Hepatocyte (in vitro differentiated cells): Measurements from ENCODE around the gene SBF2.

ENCODE experiments used
- EZH2 ChIP-seq: fragments of 200-600 bp; sonication (generic); IDR thresholded peaks from 2 replicates; pipeline ENCODE4 v1.6.1; 2016; ENCODE audit warnings: antibody characterized with exemption, mild to moderate bottlenecking, borderline replicate concordance
- EZH2phosphoT487 ChIP-seq: fragments of 200-600 bp; sonication (generic); IDR thresholded peaks from one replicate; pipeline ENCODE4 v1.6.1; 2018; ENCODE audit warnings: antibody characterized with exemption, mild to moderate bottlenecking, low read depth, moderate library complexity; ENCODE audit not compliant: unreplicated experiment, severe bottlenecking
- TF ChIP-seq, protein P1 (sequence below): fragments of 200-600 bp; sonication (generic); IDR thresholded peaks from 2 replicates; pipeline ENCODE4 v1.5.1; 2016; ENCODE audit warnings: antibody characterized with exemption, mild to moderate bottlenecking; ENCODE audit not compliant: poor library complexity

- TF ChIP-seq EZH2, result no peak
- TF ChIP-seq, protein P1, sequence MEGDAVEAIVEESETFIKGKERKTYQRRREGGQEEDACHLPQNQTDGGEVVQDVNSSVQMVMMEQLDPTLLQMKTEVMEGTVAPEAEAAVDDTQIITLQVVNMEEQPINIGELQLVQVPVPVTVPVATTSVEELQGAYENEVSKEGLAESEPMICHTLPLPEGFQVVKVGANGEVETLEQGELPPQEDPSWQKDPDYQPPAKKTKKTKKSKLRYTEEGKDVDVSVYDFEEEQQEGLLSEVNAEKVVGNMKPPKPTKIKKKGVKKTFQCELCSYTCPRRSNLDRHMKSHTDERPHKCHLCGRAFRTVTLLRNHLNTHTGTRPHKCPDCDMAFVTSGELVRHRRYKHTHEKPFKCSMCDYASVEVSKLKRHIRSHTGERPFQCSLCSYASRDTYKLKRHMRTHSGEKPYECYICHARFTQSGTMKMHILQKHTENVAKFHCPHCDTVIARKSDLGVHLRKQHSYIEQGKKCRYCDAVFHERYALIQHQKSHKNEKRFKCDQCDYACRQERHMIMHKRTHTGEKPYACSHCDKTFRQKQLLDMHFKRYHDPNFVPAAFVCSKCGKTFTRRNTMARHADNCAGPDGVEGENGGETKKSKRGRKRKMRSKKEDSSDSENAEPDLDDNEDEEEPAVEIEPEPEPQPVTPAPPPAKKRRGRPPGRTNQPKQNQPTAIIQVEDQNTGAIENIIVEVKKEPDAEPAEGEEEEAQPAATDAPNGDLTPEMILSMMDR, result no peak
- TF ChIP-seq EZH2phosphoT487, result no peak
Observed at GRCh38 chr11:10329356-10329755, 35.3 kb upstream of the SBF2 start.
